SU-DHL-6 (cell line): ENCODE measurements around the gene ATP10A.

Experiments
- EZH2phosphoT487 ChIP-seq: fragments of 200-600 bp; sonication (generic), shearing (Covaris generic); conservative IDR thresholded peaks from 2 replicates; pipeline ENCODE4 v1.6.1; 2018; ENCODE audit warnings: mild to moderate bottlenecking, antibody characterized with exemption, low read length, moderate library complexity, mixed read lengths
- TF ChIP-seq, protein P1 (sequence below): fragments of 200-600 bp; sonication (generic); IDR thresholded peaks from one replicate; pipeline ENCODE4 v1.5.1; 2017; ENCODE audit warnings: antibody characterized with exemption, mild to moderate bottlenecking, low read length, moderate library complexity; ENCODE audit not compliant: insufficient read depth, poor library complexity, severe bottlenecking

DNA sequence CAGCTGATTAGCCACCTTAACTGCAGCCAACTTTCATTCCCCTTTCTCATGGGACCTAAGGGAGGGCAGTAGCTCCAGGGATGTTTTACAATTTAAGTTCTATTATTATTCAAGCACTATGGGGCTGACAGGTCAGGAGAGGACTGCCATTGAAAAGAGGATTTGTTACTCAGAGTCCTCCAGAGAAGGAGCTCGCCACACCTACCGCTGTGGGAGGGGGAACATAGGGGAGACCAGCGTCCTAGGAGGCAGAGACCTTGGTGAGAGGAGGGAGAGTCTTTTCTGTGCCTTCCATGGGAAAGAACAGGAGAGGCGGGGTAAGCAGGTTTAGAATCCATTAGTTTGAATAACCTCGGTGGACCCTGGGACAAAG, 14.4 kb downstream of the ATP10A start:
- TF ChIP-seq, protein P1, sequence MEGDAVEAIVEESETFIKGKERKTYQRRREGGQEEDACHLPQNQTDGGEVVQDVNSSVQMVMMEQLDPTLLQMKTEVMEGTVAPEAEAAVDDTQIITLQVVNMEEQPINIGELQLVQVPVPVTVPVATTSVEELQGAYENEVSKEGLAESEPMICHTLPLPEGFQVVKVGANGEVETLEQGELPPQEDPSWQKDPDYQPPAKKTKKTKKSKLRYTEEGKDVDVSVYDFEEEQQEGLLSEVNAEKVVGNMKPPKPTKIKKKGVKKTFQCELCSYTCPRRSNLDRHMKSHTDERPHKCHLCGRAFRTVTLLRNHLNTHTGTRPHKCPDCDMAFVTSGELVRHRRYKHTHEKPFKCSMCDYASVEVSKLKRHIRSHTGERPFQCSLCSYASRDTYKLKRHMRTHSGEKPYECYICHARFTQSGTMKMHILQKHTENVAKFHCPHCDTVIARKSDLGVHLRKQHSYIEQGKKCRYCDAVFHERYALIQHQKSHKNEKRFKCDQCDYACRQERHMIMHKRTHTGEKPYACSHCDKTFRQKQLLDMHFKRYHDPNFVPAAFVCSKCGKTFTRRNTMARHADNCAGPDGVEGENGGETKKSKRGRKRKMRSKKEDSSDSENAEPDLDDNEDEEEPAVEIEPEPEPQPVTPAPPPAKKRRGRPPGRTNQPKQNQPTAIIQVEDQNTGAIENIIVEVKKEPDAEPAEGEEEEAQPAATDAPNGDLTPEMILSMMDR = no peak
- no peak for TF ChIP-seq EZH2phosphoT487
